ENCODE results near the gene ZFP3.
"Not testable (repeated sequence)": the region's sequence is repeated elsewhere in the genome, so short reads cannot be mapped to it uniquely, and the experiment has no call there.

Gene ZFP3

DNA sequence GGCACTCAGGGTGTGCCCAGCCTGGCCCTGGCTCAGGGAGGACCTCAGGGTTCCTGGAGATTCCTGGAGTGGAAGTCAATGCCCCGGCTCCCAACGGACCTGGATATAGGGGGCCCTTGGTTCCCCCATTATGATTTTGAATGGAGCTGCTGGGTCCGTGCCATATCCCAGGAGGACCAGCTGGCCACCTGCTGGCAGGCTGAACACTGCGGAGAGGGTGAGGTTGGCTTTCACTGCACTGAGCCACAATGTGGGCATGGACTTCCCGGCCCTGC is 61.1 kb downstream of the ZFP3 start:
- no peak for DNase-seq (ENCODE audit: extremely low spot score)
- ChIA-PET POLR2A (interaction anchor here (0.6 kb wide), 1 partner anchor 82 kb away, joined by 3 read pairs; no protein-coding TSS in a partner anchor), CTCF (no interaction called here)
- TF ChIP-seq, protein P1, sequence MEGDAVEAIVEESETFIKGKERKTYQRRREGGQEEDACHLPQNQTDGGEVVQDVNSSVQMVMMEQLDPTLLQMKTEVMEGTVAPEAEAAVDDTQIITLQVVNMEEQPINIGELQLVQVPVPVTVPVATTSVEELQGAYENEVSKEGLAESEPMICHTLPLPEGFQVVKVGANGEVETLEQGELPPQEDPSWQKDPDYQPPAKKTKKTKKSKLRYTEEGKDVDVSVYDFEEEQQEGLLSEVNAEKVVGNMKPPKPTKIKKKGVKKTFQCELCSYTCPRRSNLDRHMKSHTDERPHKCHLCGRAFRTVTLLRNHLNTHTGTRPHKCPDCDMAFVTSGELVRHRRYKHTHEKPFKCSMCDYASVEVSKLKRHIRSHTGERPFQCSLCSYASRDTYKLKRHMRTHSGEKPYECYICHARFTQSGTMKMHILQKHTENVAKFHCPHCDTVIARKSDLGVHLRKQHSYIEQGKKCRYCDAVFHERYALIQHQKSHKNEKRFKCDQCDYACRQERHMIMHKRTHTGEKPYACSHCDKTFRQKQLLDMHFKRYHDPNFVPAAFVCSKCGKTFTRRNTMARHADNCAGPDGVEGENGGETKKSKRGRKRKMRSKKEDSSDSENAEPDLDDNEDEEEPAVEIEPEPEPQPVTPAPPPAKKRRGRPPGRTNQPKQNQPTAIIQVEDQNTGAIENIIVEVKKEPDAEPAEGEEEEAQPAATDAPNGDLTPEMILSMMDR (IDR thresholded peaks at IDR 0.05; ENCODE audit: control extremely low read depth, extremely low read depth, low read depth, missing control alignments) = no peak

GRCh38 chr17:5142877-5143276 is 64.6 kb downstream of the ZFP3 start:
- DNase-seq (ENCODE audit: extremely low spot score); POLR2A ChIA-PET; CTCF ChIA-PET: not testable (repeated sequence)
